ENCODE results near the gene CYSTM1.

CYSTM1 gene

DNA sequence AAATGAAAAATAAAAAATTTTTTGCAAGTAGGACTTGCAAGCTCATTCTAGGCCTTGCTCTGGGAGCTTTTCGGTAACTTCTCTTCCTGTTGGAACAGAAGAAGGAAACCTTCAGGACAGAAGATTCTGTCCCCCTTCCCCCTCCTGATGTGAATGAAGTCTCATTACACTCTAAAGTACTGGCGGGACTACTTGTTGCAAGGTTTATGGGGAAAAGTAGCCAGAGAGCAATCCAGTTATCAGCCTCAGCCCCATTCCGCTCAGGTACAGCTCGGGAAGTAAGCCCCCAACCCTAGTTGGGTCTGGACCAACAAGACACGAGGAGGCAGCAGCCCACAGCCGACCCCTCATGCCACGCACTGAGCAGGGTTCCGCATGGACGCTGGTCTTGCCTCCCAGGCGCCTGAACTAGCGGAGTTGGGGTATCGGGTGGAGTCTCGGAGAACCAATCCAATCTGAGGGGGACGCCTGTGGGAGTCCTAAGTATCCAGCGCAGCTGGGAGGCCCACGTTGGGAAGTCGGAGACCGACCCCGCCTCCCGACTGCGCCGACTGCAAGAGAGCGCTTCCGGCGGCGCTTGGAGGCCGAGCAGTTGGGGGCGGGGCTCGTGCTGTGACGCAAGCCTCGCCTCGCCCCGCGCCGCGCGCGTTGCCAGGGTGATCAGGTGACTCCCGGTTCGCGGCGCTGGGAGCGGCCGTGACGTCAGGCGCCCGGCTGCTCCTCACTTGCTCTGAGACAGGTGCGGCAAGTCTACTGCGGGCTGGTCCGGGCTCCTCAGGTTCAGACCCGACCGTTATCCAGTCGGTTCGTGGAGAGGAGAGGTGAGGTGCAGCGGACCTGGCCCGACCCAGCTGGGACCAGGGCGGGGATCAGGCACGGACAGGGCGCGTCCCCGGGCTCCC lies at the start of gene CYSTM1:
Gene CYSTM1, plus strand, starts transcription at position 724 of the 902 bp plus-strand sequence. CDS start 19,278 bp downstream, outside the sequence.
- peak; percentile 91 to 92 for DNase-seq (ENCODE audit: low read depth in 2 of 2)

DNA sequence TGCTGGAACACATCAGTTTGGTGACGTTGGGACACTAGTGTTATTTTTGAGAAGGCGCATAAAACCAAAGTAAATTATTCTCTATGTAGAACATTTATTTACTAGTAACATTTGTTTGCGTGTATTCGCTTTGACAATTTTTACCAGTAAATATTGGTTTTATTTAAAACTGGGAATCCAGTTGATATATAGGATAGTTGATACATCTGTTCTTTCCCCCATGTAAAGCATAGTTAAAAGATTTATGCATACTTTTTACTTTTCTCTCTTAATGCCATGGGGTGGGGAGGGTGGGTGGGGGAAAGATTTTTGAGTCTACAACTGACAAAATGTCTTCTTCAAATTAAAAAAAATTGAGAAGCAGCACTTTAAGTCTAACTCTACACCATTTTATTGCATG lies 49.4 kb upstream of the CYSTM1 start, which contains the start of gene IGIP:
Gene IGIP, plus strand, starts transcription at position 301 of the 400 bp plus-strand sequence. CDS start 2,540 bp downstream, outside the sequence.
- no peak for DNase-seq (ENCODE audit: low read depth in 2 of 2)

- DNase-seq (ENCODE audit: low read depth in 2 of 2), result no peak
Measured at GRCh38 chr5:140126315-140127012, 48.5 kb upstream of the CYSTM1 start.

- DNase-seq (ENCODE audit: low read depth in 2 of 2), result no peak
Measured at GRCh38 chr5:140128376-140128775, 46.6 kb upstream of the CYSTM1 start.

DNA sequence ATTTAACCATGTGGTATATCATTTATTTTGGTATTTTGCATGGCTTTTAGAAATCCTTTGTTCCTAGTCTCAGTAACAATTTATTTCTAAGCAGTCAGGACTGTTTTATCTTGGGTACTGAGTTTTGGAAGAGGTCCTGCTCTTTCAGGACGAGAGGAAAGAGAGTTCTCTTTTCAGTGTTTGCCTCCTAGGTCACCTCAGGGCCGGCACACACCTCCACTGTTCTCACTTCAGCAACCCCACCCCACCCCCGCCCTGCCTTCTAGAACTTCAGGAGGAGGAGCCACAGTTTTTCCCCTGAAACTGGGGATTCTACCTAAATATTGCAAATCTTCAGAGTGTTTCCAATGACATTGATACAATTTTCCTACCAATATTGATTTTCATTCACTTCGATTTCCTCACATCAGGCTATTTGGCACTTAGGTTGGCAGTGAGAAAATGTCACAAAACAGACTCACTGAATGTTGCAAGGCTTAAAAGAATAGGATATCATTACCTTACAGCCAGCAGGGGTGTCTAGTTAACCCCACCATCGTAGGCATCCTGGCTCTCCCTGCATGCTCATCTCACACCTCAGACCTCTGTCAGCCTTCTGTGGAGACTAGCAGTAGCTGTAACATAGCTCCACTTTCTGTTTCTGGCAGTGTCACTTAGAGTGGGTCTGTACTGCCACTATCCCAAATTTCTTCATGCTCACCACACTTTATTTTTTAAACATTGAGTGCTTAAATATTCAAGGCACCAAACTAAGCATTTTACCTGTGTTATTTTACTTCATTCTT lies 43.8 kb upstream of the CYSTM1 start:
- no peak for DNase-seq (ENCODE audit: low read depth in 2 of 2)

DNA sequence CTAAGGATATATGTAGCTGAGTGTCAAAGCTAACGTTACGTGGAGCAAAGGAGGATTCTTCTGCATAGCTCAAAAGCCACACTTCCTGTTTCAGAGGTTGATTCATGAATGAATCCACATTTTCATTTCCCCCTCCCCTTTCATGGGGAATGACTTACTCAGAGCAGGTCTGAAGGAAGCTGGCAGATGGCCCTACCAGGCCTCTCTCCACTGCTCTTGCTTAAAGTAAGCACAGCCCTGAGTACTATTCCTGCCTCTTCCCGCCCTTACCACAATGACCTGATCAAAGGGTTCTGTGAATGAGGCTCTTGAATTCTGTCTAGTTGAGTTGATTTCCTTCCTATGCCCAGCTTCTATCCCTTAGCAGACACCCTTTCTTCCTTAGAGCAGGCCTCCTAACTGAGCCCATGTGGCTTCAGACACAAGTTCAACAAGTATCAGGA lies 43.0 kb upstream of the CYSTM1 start:
- DNase-seq (ENCODE audit: low read depth in 2 of 2), result no peak

DNA sequence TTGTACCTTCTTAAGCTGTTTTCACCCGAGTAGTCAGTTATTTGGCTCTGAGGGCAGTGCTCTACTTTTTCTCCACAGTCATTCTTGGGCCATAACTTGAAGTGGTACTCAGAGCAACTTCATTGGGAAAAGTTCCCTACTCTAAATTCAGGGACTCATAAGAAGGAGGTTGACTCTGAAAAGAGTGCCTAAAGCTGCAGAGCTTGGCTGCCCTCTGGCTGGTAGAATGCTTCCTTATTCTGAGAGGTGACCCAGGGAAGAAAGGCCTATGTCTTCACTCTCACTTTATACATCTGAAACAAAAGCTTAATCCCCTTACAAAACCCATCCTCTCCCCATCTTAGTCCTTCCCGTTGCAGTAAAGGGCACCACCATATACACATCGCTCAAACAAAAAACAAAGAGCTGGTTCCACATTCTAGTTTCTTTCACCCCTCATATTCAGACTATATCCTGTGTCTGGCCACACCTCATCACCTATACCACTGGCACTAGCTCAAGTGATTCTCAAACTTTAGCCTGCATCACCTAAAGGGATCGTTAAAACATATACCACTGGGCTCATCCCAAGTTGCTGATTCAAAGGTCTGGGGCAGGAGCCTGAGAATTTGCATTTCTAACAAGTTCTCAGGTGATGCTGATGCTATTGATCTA lies 41.3 kb upstream of the CYSTM1 start:
- DNase-seq (ENCODE audit: low read depth in 2 of 2), result no peak

- DNase-seq (ENCODE audit: low read depth in 2 of 2), result no peak
Measured at GRCh38 chr5:140134277-140134935, 40.6 kb upstream of the CYSTM1 start.

- no peak for DNase-seq (ENCODE audit: low read depth in 2 of 2)
Measured at GRCh38 chr5:140135127-140135526, 39.9 kb upstream of the CYSTM1 start.

DNA sequence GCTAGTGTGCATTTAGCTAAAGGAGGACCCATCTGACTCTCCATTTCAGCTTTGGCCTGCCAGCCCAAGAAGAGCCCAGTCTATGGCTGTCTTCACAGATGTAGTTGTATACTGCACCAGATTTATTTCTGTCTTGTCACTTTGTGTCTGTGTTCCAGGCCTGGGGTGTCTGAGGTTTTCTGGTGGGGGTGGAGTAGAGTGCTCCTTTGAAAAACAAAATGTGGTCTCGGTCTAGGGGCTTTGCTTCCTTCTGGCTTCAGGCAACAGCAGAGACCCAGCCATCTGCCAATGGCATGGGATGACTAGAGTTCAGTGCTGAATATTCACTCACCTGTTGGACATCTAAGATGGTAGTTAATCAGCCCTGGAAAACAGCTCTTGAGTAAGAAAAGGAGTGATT lies 38.4 kb upstream of the CYSTM1 start:
- no peak for DNase-seq (ENCODE audit: low read depth in 2 of 2)

DNA sequence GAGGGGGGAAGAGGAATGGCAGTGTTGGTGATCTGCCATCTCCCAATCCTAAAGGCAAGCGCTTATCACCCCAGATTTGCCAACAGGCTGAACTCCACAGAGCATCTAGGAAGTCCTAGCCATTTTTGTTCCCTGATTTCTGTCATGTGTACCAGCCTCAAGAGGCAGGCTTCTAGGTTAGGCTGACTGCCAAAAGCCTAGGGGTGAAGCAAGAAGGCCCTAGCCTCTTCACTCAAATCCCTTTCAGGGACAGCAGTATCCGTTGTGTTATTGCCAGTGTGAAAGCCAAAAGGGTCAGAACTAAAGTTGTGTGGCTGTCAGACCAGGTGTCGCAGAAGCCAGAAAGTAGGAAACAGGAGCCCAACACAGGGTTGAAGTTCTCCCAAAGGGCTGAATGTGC lies 34.6 kb upstream of the CYSTM1 start:
- DNase-seq (ENCODE audit: low read depth in 2 of 2), result no peak

- no peak for DNase-seq (ENCODE audit: low read depth in 2 of 2)
Measured at GRCh38 chr5:140141241-140141640, 33.7 kb upstream of the CYSTM1 start.

- DNase-seq (ENCODE audit: low read depth in 2 of 2), result no peak
Measured at GRCh38 chr5:140142246-140142645, 32.7 kb upstream of the CYSTM1 start.

DNA sequence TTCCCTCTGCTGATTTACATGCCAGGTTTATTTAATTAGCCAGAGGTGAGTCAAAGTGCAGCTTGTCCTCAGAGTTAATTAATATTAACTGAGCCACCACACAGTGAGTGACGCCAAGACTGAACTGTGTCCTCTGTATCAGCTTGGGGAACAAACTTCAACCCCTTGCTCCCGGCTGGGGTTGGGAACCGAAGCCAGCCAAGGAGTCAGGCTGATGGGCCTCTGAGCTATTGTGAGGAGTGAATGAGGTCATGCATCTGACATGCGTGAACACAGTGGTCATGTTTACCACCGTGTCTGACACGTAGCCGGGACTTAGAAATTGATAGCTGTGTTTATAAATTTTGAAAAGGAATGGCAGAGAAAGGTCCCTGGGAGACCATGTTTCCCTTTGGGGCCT lies 32.1 kb upstream of the CYSTM1 start:
- no peak for DNase-seq (ENCODE audit: low read depth in 2 of 2)

- no peak for DNase-seq (ENCODE audit: low read depth in 2 of 2)
Measured at GRCh38 chr5:140143521-140144258, 31.3 kb upstream of the CYSTM1 start.

GRCh38 chr5:140145256-140145655 lies 29.7 kb upstream of the CYSTM1 start:
- DNase-seq (ENCODE audit: low read depth in 2 of 2), result no peak

DNA sequence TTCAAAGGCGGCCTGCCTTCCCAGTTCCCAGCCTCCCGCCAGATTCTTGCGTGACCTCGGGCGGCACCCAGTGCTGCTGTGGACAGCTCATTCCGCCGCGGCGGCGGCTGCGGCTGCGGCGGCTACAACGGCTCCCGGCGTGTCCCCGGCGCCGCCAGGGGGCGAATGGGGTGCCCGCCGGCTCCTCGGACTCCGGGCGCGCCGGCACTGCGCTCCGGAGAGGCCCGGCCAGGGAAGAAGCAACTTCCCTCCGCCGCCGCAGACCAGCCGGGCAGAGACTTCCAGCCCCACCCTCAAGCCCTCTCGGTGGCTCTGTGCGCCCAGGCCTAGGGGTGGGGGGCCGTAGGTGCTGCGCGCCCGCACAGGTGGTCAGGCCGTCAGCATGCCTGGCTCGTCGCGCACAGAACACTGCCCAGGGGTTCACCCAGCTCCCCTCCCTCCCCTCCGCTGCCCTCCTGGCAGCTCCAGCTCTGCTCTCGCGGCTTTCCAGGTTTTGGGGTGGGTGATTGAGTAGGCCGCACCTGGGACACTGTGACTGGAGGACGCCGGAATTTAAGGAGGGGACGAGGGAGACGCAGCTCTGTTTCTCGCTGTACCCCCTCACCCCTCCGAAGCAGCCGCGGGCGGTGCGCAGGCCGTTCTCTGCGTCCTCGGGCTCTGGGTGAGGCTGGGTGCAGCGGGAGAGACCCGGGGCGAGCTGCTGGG lies 29.0 kb upstream of the CYSTM1 start:
- DNase-seq (ENCODE audit: low read depth in 2 of 2), result peak; percentile 49 to 60

GRCh38 chr5:140146523-140146842 lies 28.5 kb upstream of the CYSTM1 start:
- DNase-seq (ENCODE audit: low read depth in 2 of 2), result no peak

- no peak for DNase-seq (ENCODE audit: low read depth in 2 of 2)
Measured at GRCh38 chr5:140147460-140147859, 27.5 kb upstream of the CYSTM1 start.

- DNase-seq (ENCODE audit: low read depth in 2 of 2), result no peak
Measured at GRCh38 chr5:140148508-140148907, 26.5 kb upstream of the CYSTM1 start.
